Measurements from ENCODE around the gene GZMM.

GRCh38 chr19:538641-539428, 5.0 kb upstream of the GZMM start:
- TF ChIP-seq CTCF (IDR thresholded peaks at IDR 0.05) (no peak), POLR2A (IDR thresholded peaks at IDR 0.05) (no peak)
